ENCODE data around the gene PPFIBP1.

GRCh38 chr12:27486961-27487360 is 37.0 kb upstream of the PPFIBP1 start:
- TF ChIP-seq CTCF (IDR thresholded peaks at IDR 0.05; ENCODE audit: low read depth, low read length) (no peak), POLR2A (IDR thresholded peaks at IDR 0.05; ENCODE audit: extremely low read depth, insufficient read length) (no peak), MAX (IDR thresholded peaks at IDR 0.05; ENCODE audit: low read depth, low read length) (no peak), MYC (IDR thresholded peaks at IDR 0.05; ENCODE audit: low read depth, low read length) (no peak)
